ENCODE measurements around the gene BET1L.
"Not testable (repeated sequence)": the region's sequence is repeated elsewhere in the genome, so short reads cannot be mapped to it uniquely, and the experiment has no call there.

Gene BET1L, protein sequence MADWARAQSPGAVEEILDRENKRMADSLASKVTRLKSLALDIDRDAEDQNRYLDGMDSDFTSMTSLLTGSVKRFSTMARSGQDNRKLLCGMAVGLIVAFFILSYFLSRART

DNA sequence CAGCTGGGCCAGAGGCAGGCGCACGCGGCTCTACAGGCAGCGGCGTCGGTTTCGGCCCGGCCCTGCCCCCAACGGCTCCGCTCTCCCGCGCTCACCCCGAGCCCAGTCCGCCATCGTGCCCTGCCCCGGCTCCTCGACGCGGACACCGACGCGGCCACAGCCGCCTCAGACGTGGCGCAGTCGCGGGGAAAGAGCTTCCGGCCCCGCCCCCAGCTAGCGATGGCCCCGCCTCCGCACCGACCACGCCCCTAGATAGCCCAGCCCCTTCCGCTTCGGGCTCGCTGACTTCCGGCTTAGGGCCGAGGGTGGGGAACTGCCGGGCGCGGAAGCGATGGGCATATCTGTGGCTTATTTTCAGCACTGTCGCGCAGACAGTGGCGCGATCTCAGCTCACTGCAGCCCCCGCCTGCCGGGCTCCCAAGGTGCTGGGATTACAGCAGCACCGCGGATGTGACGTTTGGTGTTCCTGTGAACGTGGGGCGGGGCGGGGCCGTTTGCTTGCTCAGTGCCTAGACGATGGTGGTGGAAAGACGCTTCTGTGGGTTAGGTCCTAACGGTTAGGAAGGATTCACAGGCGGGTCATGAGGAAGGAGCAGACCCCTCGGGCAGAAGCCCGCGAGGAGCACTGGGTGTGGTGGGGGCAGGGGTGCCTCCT is at the start of gene BET1L, which contains the start of gene RIC8A:
Gene BET1L, minus strand, starts transcription at position 192 of the 655 bp plus-strand sequence. Its CDS starts 78 bp downstream, at position 114.
Gene RIC8A, plus strand, starts transcription at position 501 of the 655 bp plus-strand sequence. CDS start 1,147 bp downstream, outside the sequence.
- peak; percentile 93 for DNase-seq (ENCODE audit: low read depth, low spot score)

DNA sequence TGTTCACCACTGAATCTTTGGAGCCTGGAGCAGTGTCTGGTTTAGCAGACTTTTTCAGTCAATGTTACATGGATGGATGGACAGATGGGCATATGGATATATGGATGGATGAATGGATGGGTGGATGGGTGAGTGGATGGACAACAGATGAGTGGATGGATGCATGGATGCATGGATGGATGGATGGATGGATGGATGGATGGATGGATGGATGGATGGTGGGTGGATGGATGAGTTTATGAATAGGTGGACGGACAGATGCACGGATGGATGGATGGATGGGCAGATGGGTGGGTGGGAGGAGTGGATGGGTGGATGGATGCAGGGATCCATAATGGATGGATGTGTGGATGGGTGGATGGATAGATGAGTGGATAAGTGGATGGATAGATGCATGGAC is 48.6 kb upstream of the BET1L start:
- no peak for DNase-seq (ENCODE audit: low read depth, low spot score)

DNA sequence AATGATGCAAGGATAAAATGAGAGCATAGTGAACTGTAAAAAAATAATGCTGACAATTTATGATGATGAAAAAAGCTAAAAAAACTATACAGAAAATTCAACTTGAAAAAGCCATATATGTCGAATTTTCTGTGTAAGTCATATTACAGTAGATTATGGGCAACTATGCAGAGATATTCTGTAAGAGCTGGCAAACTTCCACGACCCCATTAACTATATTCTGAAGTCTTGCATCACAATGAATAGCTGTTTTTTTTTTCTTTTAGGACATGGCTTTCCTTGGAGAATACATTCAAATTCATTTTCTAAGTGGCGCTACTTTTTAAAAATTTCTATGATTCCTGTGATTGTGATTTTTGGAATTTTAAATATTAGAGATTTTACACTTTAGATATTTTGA is 48.0 kb upstream of the BET1L start:
- DNase-seq (ENCODE audit: low read depth, low spot score) = no peak

DNA sequence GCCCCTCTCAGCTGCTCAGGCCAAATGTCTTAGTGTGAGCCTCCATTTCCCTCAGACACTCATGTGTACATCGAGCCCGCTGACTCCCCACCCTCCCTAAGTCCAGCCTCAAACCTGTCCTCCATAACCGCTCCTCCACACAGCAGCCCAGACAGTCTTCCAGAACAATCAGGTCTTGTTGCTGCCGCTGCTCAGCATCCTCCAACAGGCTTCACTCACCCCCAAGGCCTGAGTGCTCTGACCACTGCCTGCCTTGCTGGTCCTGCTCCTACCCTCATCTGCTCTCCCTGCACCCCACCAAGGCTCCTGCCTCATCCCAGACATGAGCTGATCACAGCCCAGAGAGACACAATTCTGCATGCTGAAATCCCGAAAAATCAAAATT is 46.7 kb upstream of the BET1L start:
- no peak for DNase-seq (ENCODE audit: low read depth, low spot score)

DNA sequence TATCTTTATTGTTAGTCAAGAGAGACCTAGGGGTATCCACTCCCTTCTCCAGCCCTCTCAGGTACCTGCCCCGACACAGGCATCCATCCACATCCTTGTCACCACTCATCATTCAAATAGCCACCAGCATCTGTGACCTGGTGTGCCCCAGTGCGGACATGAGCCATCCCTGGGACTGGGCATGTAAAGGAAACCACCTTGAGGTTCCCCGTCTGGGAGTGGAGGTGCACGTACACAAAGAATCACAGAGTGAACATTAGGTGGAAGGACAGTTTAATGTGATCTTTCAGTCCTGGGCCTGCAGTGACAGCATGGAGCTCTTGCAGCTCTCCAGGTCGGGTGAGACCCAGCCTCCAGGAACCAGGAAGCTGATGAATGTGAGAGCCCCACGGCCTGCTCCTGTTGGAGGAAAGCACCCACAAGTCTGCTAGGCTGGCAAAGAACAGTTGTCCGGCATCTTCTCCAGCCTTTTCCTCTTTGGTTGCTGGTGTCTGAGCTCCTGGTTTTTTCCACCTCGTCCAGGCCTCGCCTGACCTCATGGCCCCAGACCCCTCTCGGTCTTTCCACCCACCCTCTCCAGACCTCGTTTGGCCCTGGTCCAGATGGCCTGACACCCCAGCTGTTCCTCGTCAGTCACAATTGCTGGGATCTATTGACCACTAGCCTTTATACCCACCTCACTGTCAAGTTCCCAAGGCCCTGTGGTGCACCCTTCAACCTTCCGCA is 46.1 kb upstream of the BET1L start:
- no peak for DNase-seq (ENCODE audit: low read depth, low spot score)

DNA sequence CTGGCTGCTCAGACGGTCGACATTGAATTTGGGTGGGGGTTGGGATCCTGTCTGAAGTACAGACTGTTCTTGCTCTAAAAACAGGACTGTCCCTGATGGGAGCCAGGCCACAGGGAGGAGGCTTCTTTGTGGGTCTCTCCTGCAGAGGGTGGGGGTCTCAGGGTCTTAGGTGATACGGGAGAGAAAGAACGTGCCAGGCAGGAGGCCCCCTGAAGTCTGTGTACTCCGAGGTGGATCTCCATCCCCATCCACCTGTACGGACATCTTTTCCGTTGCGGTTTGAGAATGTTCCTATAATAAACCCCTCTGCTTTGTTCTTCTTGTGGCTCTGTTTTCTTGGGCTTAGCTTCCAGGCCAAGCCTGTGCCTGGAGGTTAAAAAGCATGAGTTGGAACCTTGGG is 45.5 kb upstream of the BET1L start:
- no peak for DNase-seq (ENCODE audit: low read depth, low spot score)

DNA sequence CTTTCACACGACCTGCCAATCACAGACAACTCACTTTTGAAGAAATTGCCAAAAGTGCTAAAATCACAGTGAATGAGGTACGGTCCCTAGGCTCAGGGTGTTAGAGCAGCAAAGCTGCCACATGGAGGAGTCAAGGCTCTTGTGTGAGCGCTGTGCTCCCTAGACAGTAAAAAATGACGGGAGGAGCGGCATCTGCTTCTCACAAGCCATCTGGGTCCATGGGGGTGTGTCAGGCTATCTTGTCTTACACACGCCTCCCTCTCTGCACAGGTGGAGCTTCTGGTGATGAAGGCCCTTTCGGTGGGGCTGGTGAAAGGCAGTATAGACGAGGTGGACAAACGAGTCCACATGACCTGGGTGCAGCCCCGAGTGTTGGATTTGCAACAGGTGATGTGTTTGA is 44.4 kb upstream of the BET1L start:
- no peak for DNase-seq (ENCODE audit: low read depth, low spot score)

DNA sequence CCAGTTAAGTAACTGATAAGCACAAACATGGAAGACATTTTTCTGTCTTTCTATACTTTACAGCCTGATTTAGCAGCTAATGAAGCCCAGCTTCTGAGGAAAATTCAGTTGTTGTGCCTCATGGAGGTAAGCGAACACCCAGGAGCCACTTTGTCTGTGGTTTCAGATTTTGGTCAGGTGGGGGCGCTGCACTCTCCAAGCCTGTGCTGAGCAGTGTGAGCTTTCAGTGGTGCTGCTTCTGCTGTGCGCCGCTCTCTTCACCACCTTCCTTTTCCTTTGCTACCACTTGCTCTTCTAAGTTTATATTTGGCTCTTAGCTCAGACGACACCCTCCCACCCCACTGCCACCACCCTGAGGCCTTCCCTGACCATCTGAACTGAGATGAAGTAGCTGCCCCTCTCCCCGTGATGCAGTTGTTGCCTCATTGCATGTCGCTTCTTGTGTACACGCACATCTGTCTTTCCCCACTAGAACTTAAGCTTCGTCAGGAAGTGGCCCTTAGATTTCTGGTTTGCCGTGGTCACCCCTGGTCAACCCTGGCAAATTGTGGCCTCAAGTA is 43.6 kb upstream of the BET1L start:
- no peak for DNase-seq (ENCODE audit: low read depth, low spot score)

DNA sequence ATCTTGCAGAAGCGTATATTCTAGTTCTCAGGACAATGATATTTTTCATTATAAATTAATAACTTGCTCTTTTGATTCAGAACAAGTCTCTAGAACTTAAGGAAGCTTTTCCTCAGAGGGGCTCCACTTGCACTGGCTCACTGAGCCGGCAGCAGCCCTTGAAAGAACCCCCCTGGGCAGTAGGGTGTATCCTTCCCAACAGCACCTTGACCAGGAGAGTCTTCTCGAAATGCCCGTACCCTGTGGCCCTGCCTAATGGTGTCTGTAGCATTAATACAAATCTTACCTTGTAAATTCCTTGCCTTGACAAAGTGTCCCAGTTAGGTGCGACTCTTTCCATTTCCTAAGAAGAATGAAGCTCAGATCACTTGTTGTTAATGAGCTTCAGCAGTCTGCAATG is 43.1 kb upstream of the BET1L start:
- DNase-seq (ENCODE audit: low read depth, low spot score) = no peak

DNA sequence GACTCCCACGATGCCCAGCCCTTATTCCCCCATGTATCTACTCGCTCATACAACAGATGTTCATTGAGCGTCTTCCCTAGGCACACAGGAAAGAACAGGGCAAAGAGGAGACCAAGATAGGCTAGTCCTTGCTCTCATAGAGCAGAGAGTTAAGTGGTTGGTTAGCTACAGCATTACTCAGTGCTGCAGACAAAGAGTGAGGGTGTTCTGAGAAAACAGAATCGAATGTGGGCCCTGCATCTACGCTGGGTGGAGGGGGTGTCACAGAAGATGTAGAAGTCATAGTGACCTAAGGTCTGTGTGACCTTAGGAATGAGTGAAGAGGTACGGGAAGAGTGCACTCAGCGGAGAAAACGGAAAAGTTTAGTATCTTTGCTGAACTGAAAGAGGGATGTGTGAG is 41.9 kb upstream of the BET1L start:
- no peak for DNase-seq (ENCODE audit: low read depth, low spot score)

DNA sequence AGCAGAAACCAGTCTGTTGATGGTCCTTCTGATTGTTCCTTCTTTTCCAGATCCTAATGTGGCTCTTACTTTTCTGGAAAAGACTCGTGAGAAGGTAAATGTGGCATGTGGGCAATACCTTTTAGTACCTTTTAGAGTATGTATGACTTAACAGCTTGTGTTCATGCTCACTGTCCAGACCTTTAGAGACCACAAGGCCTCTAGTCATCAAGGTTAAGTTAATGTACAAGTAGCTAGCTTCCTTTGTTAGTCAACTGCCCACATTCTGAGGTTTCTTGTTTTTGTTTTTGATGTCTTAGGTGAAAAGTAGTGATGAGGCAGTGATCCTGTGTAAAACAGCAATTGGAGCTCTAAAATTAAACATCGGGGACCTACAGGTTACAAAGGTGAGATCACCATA is 37.2 kb upstream of the BET1L start:
- DNase-seq (ENCODE audit: low read depth, low spot score) = no peak

DNA sequence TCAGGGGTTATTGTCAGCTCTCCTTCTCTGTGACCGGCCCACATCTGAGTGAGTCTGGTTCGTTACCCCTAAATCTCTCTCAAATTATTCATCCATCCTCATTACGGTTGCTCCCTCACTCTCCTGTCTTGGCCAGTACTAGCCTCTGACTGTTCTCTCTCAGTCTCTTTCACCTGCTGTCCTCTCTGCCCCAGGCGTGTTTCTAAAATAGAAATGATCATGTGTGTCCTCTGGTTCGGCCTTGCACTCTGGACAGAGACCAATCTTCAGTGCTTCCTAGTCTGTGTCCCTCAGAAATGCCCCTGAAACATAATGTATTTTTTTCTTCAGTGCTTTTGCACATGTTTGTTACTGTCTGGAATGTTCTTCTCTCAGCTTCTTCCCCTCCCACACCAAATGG is 34.4 kb upstream of the BET1L start:
- no peak for DNase-seq (ENCODE audit: low read depth, low spot score)

DNA sequence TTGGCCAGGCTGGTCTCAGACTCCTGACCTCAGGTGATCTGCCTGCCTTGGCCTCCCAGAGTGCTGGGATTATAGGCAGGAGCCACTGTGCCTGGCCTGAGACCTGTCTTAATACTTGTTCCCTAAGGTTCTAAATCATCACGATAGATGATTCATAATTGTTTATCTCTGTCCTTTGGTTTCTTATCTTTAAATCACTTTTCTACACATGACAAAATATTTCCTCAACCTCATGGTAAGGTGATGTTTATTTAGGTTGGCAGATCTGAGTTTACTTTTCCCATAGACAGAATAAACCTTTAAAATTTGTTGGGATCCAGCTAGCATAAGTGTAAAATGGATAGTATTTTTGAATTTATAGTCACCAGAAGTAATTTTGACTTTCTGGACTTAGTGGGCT is 33.1 kb upstream of the BET1L start:
- DNase-seq (ENCODE audit: low read depth, low spot score) = no peak

DNA sequence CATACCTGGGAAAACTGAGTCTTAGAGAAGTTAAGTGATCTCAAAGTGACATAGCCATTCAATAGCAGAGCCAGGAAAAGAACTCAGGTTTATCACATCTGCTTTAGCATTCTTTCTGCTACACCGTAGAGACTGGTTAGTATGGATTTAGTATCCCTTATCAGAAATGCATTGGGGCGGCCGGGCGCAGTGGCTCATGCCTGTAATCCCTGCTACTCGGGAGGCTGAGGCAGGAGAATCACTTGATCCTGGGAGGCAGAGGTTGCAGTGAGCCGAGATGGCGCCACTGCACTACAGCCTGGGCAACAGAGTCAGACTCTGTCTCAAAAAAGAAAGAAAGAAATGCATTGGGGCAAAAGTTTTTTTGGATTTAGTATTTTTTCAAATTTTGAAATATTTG is 31.1 kb upstream of the BET1L start:
- not testable (repeated sequence) for DNase-seq (ENCODE audit: low read depth, low spot score)

DNA sequence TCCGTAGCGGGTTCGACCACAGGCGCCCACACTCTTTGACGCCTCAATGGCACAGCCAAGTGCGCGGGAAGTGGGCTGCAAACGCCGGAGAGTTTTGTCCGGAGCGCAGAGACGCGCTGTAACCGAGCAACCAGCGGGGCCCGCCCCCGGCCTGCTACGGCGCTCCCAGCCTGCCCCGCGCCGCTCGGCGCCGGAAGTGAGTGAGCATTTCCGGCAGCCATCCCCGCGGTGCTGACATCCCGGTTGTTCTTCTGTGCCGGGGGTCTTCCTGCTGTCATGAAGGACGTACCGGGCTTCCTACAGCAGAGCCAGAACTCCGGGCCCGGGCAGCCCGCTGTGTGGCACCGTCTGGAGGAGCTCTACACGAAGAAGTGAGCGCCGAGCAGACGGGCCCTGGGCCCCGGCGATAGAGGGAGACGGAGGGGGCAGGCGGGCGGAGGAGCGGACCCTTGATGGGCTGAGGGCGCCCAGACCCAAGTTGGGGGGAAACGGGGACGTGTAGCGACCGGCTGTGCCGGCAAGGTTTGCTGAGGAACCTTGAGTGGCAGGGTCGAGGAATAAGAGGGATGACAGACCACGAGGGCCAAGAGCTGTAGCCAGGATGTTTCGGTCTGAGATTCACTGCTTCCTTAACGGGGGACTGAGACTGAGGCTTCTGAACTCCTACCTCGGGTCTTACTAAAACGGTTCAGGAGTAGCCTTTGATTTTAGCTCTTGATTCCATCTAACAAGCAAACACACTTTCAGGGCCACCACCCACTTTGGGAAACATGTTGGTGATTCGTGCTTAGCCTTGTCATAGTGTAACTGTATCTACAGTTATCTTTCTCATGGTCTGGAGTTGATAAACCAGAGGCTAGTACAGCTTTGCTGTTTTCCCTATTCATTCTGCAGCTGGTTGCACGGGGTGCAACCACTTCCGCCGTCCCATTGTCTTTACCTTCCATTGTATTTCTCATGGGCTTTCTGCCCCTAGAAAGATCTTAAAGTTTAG is 29.9 kb upstream of the BET1L start, which contains the start of gene PSMD13:
Gene PSMD13, plus strand, starts transcription at position 203 of the 994 bp plus-strand sequence. Its CDS starts 74 bp downstream, at position 277.
- DNase-seq (ENCODE audit: low read depth, low spot score) = peak; percentile 62

DNA sequence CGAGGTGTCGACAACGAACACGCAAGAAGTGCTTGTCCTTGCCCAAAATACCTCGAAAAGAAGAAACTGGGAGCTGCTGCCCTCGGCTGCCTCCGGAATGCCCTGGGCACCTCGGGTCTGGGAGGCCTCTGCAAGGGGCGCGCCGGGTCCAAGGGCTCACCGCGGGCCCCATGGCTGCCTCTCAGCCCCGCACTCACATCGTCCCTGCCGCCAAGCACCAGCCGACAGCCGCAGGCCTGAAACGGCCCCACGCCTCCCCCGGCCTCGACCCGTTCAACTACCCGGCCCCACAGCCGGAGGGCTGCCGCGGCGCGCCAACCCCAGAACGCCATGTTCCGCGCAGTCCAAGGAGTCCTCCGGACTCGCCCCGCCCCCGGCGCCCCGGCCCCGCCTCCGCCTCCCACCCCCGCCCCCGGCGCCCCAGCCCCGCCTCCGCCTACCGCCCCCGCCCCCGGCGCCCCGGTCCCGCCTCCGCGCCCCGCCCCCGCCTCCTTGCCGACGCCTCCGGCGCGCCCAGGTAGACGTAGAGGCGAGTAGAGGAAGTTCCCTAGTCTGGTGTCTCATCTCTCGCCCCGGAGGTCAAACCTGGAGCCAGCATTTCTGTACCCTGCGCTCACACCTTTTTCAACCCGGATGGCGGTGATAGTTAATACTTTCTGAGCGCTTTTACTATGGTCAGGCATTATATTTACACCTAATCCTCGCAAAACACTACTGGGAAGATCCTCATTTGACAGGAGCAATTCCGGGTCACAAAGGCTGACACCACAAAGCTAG is 29.0 kb upstream of the BET1L start, which contains the start of gene SIRT3:
Gene SIRT3, minus strand, starts transcription at position 346 of the 777 bp plus-strand sequence. Its CDS starts 14 bp downstream, at position 332.
- DNase-seq (ENCODE audit: low read depth, low spot score) = peak; percentile 24

DNA sequence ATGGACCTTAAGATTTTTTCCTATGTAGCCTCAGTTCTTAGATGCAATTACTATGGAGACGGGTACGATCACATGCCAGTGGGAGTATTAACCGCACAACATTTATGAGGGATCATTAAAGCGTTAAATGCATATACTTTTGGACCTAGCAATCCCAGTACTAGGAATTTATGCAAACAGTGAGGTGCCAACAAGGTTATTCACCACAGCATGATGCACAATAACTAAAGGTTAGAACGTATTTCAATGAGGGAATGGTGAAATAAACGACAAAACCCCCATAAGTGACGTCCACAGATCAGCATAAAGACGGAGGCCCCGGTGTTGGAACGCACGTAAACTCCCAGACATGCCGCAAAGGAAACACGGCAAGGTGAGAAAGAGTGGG is 28.4 kb upstream of the BET1L start:
- no peak for DNase-seq (ENCODE audit: low read depth, low spot score)

DNA sequence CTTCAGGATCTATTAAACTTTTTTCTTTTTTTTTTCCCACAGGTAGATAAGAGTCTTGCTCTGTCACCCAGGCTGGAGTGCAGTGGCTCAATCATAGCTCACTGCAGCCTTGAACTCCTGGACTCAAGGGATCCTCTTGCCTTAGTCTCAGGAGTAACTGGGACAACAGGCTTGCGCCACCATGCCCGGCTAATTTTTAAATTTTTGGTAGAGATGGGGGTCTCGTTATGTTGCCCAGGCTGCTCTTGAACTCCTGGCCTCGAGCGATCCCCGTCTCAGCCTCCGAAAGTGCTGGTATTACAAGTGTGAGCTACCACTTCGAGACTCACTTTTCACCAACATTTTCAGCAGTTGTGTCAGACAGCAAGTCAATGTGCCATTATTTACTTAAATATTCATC is 28.0 kb upstream of the BET1L start:
- no peak for DNase-seq (ENCODE audit: low read depth, low spot score)

DNA sequence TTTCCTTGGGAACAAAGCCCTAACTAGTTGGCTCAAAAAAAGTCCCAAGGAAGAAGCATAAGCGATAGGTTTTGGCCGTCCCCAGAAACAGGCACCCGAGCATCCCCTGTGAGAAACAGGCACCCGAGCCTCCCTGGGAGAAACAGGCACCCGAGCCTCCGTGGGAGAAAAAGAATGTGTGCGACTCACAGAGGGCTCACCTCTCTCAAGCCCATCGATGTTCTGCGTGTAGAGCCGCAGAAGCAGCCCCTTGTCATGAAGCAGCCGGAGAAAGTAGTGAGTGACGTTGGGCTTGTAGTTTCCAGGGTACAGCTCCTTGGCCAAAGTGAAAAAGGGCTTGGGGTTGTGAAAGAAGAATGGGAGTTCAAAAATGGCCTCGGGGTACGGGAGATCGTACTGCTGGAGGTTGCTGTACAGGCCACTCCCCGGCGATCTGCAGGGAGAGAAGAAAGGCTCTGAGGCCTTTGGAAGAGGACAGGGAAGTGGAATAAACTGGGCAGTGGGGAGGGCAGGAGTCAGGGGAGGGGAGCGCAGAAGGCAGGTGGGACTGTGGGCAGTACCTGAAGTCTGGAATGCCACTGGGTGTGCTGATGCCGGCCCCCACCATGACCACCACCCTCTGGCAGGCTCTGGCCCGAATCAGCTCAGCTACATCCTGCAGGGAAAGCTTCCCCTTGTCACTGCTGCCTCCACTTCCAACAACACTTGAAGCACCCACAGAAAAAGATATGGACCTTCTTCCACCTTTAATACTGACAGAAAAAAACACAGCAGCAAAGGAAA is 25.8 kb upstream of the BET1L start:
- no peak for DNase-seq (ENCODE audit: low read depth, low spot score)

DNA sequence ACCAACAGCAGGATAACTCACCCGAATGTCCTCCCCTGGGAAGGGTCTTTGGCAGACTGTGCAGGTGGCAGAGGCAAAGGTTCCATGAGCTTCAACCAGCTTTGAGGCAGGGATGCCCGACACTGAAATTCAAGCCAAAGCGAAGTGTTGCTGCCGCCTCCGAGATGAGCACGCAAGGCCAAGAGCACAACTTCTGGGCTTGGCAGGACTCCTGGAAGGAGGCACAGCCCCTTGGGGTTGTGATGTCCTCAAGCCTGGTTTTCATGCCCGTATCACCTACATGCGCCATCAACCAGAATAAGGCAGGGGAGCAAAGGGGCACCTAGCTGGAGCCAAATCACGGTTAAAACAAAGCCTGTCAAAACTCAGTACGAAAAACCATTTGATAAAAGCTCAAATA is 23.2 kb upstream of the BET1L start:
- DNase-seq (ENCODE audit: low read depth, low spot score) = no peak

All from smooth muscle cell of the brain vasculature (primary cell).